ENCODE measurements around the gene CAMTA1.

The CAMTA1 gene

GRCh38 chr1:7296968-7297367 lies 511.7 kb downstream of the CAMTA1 start:
- no peak for ATAC-seq
- no peak for TF ChIP-seq TOX (CRISPR knock-in tag; IDR thresholded peaks at IDR 0.05; ENCODE audit: borderline replicate concordance)
- no peak for TF ChIP-seq ZNF70 (CRISPR knock-in tag; IDR thresholded peaks at IDR 0.05)
- TF ChIP-seq PATZ1 (CRISPR knock-in tag; IDR thresholded peaks at IDR 0.05; ENCODE audit: borderline replicate concordance), result no peak
- TF ChIP-seq ZC3H10 (CRISPR knock-in tag; IDR thresholded peaks at IDR 0.05), result no peak
- TF ChIP-seq ZNF8 (CRISPR knock-in tag; IDR thresholded peaks at IDR 0.05), result no peak
- no peak for TF ChIP-seq ESRRG (CRISPR knock-in tag; IDR thresholded peaks at IDR 0.05)
- TF ChIP-seq BACH2 (CRISPR knock-in tag; IDR thresholded peaks at IDR 0.05; ENCODE audit: borderline replicate concordance), result no peak

- no peak for TF ChIP-seq PATZ1 (CRISPR knock-in tag; IDR thresholded peaks at IDR 0.05; ENCODE audit: borderline replicate concordance)
- TF ChIP-seq ESRRG (CRISPR knock-in tag; IDR thresholded peaks at IDR 0.05), result no peak
- TF ChIP-seq ZFP30 (CRISPR knock-in tag; IDR thresholded peaks at IDR 0.05), result no peak
- TF ChIP-seq GLIS3 (CRISPR knock-in tag; IDR thresholded peaks at IDR 0.05), result no peak
- no peak for TF ChIP-seq OSR1 (CRISPR knock-in tag; IDR thresholded peaks at IDR 0.05)
- no peak for TF ChIP-seq SNAI2 (CRISPR knock-in tag; IDR thresholded peaks at IDR 0.05)
- no peak for TF ChIP-seq CSDC2 (CRISPR knock-in tag; IDR thresholded peaks at IDR 0.05)
- no peak for TF ChIP-seq ZNF70 (CRISPR knock-in tag; IDR thresholded peaks at IDR 0.05)
- no peak for TF ChIP-seq RARB (CRISPR knock-in tag; IDR thresholded peaks at IDR 0.05)
- TF ChIP-seq CREB5 (CRISPR knock-in tag; IDR thresholded peaks at IDR 0.05; ENCODE audit: low read depth), result no peak
- ATAC-seq, result no peak
These were observed 512.9 kb downstream of the CAMTA1 start for GRCh38 chr1:7298145-7298544.

GRCh38 chr1:7298749-7299151 lies 513.5 kb downstream of the CAMTA1 start:
- ATAC-seq, result peak; percentile 8
- TF ChIP-seq ISL1 (CRISPR knock-in tag; IDR thresholded peaks at IDR 0.05) (no peak), RARB (CRISPR knock-in tag; IDR thresholded peaks at IDR 0.05) (no peak), POU6F1 (CRISPR knock-in tag; IDR thresholded peaks at IDR 0.05; ENCODE audit: borderline replicate concordance, low read depth) (no peak), ZNF565 (CRISPR knock-in tag; conservative IDR thresholded peaks at IDR 0.05; ENCODE audit: low read depth) (no peak), ZFP3 (CRISPR knock-in tag; IDR thresholded peaks at IDR 0.05) (no peak)

- TF ChIP-seq SNAI2 (CRISPR knock-in tag; IDR thresholded peaks at IDR 0.05) (no peak), ISL1 (CRISPR knock-in tag; IDR thresholded peaks at IDR 0.05) (peak; percentile 66), ZFP3 (CRISPR knock-in tag; IDR thresholded peaks at IDR 0.05) (peak; percentile 77; the same call in 1 of the 2 replicates)
- ATAC-seq, result peak; percentile 81
These were observed 514.1 kb downstream of the CAMTA1 start for GRCh38 chr1:7299329-7299799.

GRCh38 chr1:7299994-7300393 lies 514.7 kb downstream of the CAMTA1 start:
- peak; percentile 54 for ATAC-seq
- no peak for TF ChIP-seq TCF4 (CRISPR knock-in tag; IDR thresholded peaks at IDR 0.05; ENCODE audit: borderline replicate concordance)
- TF ChIP-seq ARNTL (CRISPR knock-in tag; IDR thresholded peaks at IDR 0.05; ENCODE audit: borderline replicate concordance, low read depth), result no peak
- TF ChIP-seq ZNF8 (CRISPR knock-in tag; IDR thresholded peaks at IDR 0.05), result no peak
- TF ChIP-seq OSR1 (CRISPR knock-in tag; IDR thresholded peaks at IDR 0.05), result no peak
- no peak for TF ChIP-seq CSRNP3 (CRISPR knock-in tag; IDR thresholded peaks at IDR 0.05)
- TF ChIP-seq ISL1 (CRISPR knock-in tag; IDR thresholded peaks at IDR 0.05), result no peak
- TF ChIP-seq CREB5 (CRISPR knock-in tag; IDR thresholded peaks at IDR 0.05; ENCODE audit: low read depth), result no peak
- no peak for TF ChIP-seq ZNF565 (CRISPR knock-in tag; conservative IDR thresholded peaks at IDR 0.05; ENCODE audit: low read depth)
- TF ChIP-seq POU6F1 (CRISPR knock-in tag; IDR thresholded peaks at IDR 0.05; ENCODE audit: borderline replicate concordance, low read depth), result no peak
- no peak for TF ChIP-seq CSDC2 (CRISPR knock-in tag; IDR thresholded peaks at IDR 0.05)
